MM.1S (cell line): ENCODE results near the gene FAM193B.

ENCODE experiments used
- CTCF ChIP-seq: fragments of 300-600 bp; sonication (generic); IDR thresholded peaks from 2 replicates; pipeline ENCODE4 v1.5.1; 2016; ENCODE audit warnings: antibody characterized with exemption, low read length, mixed read lengths
- EZH2 ChIP-seq: fragments of 300-600 bp; sonication (generic); optimal IDR thresholded peaks from 2 replicates; pipeline ENCODE3; 2017; ENCODE audit warnings: low read depth, mild to moderate bottlenecking, antibody characterized with exemption, low read length, mixed read lengths

GRCh38 chr5:177511796-177512675, 42.3 kb downstream of the FAM193B start:
- TF ChIP-seq CTCF, result no peak
- TF ChIP-seq EZH2, result no peak
